SK-N-SH (cell line): Measurements from ENCODE around the gene SEC24D.
A peak's percentile ranks its signal among the peaks of the same experiment; 100 is the strongest.

Source experiments
- CTCF ChIP-seq: fragments of 200-600 bp; sonication (generic); IDR thresholded peaks from 2 replicates; pipeline ENCODE4 v1.6.1; 2017; ENCODE audit warnings: antibody characterized with exemption, mild to moderate bottlenecking, moderate library complexity
- EZH2phosphoT487 ChIP-seq: fragments of 200-600 bp; sonication (generic); IDR thresholded peaks from 2 replicates; pipeline ENCODE4 v1.6.1; 2017; ENCODE audit warnings: low read depth, mixed run types, mild to moderate bottlenecking, antibody characterized with exemption, moderate library complexity, borderline replicate concordance
- JUND ChIP-seq: IDR thresholded peaks from 2 replicates; pipeline ENCODE4 v1.4.0; 2012
- NFIC ChIP-seq: IDR thresholded peaks from 2 replicates; pipeline ENCODE4 v1.4.0; 2012; ENCODE audit warnings: borderline replicate concordance
- SMC3 ChIP-seq: IDR thresholded peaks from 2 replicates; pipeline ENCODE4 v1.6.1; 2012; ENCODE audit warnings: low read depth, low read length, improper control_type of control experiment
- USF1 ChIP-seq: IDR thresholded peaks from 2 replicates; pipeline ENCODE4 v1.4.0; 2012; ENCODE audit warnings: low read depth, borderline replicate concordance

DNA sequence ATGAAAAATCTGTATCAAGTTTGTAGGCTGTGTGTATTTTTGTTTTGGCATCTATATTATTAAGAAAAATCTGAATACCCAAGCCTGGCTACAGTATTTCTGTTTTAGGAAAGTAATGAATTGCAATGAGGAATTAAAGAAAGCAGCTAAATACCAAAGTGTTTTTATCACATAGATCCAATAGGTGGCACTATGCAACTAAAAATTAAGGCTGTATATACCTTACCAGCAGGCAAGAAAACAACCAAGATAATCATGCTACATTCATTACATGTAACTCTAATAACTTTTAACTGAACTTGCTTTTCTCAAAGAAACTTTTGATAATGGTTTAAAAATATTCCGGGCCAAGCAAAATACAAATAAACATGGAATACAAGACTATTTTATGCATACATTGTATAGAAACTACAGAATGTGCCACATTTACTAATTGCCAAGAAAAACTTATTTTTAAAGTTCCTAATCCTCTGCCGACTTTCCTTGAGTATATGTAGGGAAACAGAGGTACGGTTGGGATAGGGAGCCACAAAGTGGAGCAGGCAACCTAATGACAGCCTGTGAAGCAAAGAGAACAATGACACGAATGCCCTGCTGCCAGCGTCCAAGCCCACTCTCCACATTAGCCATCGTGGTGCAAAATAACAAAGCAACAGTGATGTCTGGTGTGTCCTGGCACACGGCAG lies 63.7 kb downstream of the SEC24D start:
- TF ChIP-seq CTCF (peak; percentile 77), SMC3 (peak; percentile 59), EZH2phosphoT487 (no peak), JUND (no peak), NFIC (no peak), USF1 (no peak)
